ENCODE results near the gene SAP25.
"Not testable (repeated sequence)": the region's sequence is repeated elsewhere in the genome, so short reads cannot be mapped to it uniquely, and the experiment has no call there.

Gene SAP25

DNA sequence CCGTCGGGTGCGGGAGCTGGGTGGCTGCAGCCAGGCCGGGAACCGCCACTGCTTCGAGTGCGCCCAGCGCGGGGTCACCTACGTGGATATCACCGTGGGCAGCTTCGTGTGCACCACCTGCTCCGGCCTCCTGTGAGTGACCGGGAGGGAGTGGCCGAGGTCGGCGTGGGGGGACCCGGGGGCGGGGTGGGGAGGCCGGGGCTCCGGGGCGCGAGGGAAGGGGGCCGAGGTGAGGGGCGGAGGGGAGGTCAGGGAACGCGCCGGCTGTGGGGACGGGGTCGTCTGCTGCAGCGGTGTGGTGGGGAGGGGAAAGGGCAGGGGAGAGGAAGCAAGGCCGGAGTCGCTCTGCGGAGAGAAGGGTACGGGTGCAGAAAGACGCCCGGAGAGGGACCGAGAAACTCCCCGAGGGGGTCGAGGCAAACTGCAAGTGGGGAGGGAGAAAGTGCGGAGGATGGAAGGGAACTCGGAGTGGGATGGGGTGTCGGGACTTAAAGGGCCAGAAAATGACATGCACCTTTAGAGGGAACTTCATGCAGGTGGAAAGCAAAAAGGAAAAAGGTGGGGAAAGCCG is 34.2 kb downstream of the SAP25 start:
- TF ChIP-seq, protein P1, sequence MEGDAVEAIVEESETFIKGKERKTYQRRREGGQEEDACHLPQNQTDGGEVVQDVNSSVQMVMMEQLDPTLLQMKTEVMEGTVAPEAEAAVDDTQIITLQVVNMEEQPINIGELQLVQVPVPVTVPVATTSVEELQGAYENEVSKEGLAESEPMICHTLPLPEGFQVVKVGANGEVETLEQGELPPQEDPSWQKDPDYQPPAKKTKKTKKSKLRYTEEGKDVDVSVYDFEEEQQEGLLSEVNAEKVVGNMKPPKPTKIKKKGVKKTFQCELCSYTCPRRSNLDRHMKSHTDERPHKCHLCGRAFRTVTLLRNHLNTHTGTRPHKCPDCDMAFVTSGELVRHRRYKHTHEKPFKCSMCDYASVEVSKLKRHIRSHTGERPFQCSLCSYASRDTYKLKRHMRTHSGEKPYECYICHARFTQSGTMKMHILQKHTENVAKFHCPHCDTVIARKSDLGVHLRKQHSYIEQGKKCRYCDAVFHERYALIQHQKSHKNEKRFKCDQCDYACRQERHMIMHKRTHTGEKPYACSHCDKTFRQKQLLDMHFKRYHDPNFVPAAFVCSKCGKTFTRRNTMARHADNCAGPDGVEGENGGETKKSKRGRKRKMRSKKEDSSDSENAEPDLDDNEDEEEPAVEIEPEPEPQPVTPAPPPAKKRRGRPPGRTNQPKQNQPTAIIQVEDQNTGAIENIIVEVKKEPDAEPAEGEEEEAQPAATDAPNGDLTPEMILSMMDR (IDR thresholded peaks at IDR 0.05; ENCODE audit: low read depth, low read length, missing control alignments), result no peak
- no peak for DNase-seq
- Histone ChIP-seq H3K36me3 (replicated peaks) (no peaks in the 10 kb centered on the region), H3K4me3 (ENCODE audit: low read depth, low read length) (peak overlapping the region; percentile 69), H3K27ac (no peak overlapping the region), H3K27me3 (replicated peaks) (no peaks in the 10 kb centered on the region)
- in situ Hi-C loops (cut with HindIII; ENCODE audit: low pct_ligation_motif_present, low sequenced_read_pairs), result no loop called here

GRCh38 chr7:100538654-100539435 is 34.9 kb downstream of the SAP25 start, which contains the start of gene AGFG2:
TSS of gene AGFG2 (plus strand) at chr7:100539203. CDS start at chr7:100539347, 144 bp downstream.
- Histone ChIP-seq H3K36me3 (replicated peaks) (no peaks in the 10 kb centered on the region), H3K27me3 (replicated peaks) (no peaks in the 10 kb centered on the region), H3K4me3 (ENCODE audit: low read depth, low read length) (peak within 1 kb of the TSS; percentile 69), H3K27ac (no peak within 1 kb of the TSS)
- in situ Hi-C loops (cut with HindIII; ENCODE audit: low pct_ligation_motif_present, low sequenced_read_pairs), result no loop called here
- peak; percentile 100 for DNase-seq
- TF ChIP-seq, protein P1 (IDR thresholded peaks at IDR 0.05; ENCODE audit: low read depth, low read length, missing control alignments), result no peak

GRCh38 chr7:100538348-100538653 is 35.4 kb downstream of the SAP25 start:
- Histone ChIP-seq H3K27ac (no peak overlapping the region), H3K36me3 (replicated peaks) (no peaks in the 10 kb centered on the region), H3K4me3 (ENCODE audit: low read depth, low read length) (peak overlapping the region; percentile 45), H3K27me3 (replicated peaks) (no peaks in the 10 kb centered on the region)
- TF ChIP-seq, protein P1 (IDR thresholded peaks at IDR 0.05; ENCODE audit: low read depth, low read length, missing control alignments), result no peak
- no peak for DNase-seq
- in situ Hi-C loops (cut with HindIII; ENCODE audit: low pct_ligation_motif_present, low sequenced_read_pairs), result no loop called here

- H3K36me3 ChIP-seq (replicated peaks); H3K27ac ChIP-seq; in situ Hi-C loops (cut with HindIII; ENCODE audit: low pct_ligation_motif_present, low sequenced_read_pairs); DNase-seq; H3K27me3 ChIP-seq (replicated peaks); H3K4me3 ChIP-seq (ENCODE audit: low read depth, low read length): not testable (repeated sequence)
Measured at GRCh38 chr7:100536695-100537094, 37.0 kb downstream of the SAP25 start.

- H3K4me3 ChIP-seq (ENCODE audit: low read depth, low read length); H3K36me3 ChIP-seq (replicated peaks); H3K27me3 ChIP-seq (replicated peaks); H3K27ac ChIP-seq; in situ Hi-C loops (cut with HindIII; ENCODE audit: low pct_ligation_motif_present, low sequenced_read_pairs); DNase-seq: not testable (repeated sequence)
Measured at GRCh38 chr7:100535982-100536381, 37.7 kb downstream of the SAP25 start.

GRCh38 chr7:100532165-100533022 is 41.3 kb downstream of the SAP25 start:
- in situ Hi-C loops (cut with HindIII; ENCODE audit: low pct_ligation_motif_present, low sequenced_read_pairs), result no loop called here
- Histone ChIP-seq H3K27ac (no peak overlapping the region), H3K4me3 (ENCODE audit: low read depth, low read length) (no peak overlapping the region), H3K27me3 (replicated peaks) (no peaks in the 10 kb centered on the region), H3K36me3 (replicated peaks) (no peaks in the 10 kb centered on the region)
- no peak for DNase-seq
- TF ChIP-seq, protein P1 (IDR thresholded peaks at IDR 0.05; ENCODE audit: low read depth, low read length, missing control alignments), result no peak

DNA sequence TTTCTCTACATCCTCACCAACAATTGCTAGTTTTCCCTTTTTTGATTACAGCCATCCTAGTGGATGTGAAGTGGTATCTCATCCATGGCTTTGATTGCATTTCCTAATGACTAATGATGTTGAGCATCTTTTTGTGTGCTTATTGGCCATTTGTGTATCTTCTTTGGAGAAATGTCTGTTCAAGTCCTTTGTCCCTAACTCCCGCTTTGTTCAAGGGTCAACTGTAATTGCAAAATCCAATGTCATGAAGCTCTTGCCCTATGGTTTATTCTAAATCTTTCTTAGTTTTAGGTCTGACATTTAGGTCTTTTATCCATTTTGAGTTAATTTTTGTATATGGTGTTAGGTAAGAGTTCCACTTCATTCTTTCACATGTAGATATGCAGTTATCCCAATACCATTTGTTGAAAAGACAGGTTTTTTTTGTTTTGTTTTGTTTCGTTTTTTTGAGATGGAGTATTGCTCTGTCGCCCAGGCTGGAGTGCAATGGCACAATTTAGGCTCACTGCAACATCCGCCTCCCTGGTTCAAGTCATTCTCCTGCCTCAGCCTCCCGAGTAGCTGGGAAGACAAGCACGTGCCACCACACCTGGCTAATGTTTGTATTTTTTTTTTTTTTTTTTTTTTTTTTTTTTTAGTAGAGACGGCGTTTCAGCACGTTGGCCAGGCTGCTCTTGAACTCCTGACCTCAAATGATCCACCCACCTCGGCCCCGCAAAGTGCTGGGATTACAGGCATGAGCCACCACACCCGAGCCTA is 45.4 kb downstream of the SAP25 start:
- H3K27ac ChIP-seq; H3K27me3 ChIP-seq (replicated peaks); DNase-seq; in situ Hi-C loops (cut with HindIII; ENCODE audit: low pct_ligation_motif_present, low sequenced_read_pairs); H3K36me3 ChIP-seq (replicated peaks); H3K4me3 ChIP-seq (ENCODE audit: low read depth, low read length): not testable (repeated sequence)

DNA sequence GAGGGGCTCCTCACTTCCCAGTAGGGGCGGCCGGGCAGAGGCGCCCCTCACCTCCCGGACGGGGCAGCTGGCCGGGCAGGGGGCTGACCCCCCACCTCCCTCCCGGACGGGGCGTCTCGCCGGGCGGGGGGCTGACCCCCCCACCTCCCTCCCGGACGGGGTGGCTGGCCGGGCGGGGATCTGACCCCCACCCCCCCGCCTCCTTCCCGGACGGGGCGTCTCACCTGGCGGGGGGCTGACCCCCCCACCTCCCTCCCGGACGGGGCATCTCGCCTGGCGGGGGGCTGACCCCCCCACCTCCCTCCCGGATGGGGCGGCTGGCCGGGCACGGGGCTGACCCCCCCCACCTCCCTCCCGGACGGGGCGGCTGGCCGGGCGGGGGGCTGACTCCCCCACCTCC is 50.5 kb downstream of the SAP25 start:
- H3K36me3 ChIP-seq (replicated peaks); H3K4me3 ChIP-seq (ENCODE audit: low read depth, low read length); DNase-seq; H3K27ac ChIP-seq; in situ Hi-C loops (cut with HindIII; ENCODE audit: low pct_ligation_motif_present, low sequenced_read_pairs); H3K27me3 ChIP-seq (replicated peaks): not testable (repeated sequence)

Measured in brain microvascular endothelial cell (primary cell).